GM04503 (cell line): ENCODE measurements around the gene IL12B.
"Not testable (repeated sequence)": the region's sequence is repeated elsewhere in the genome, so short reads cannot be mapped to it uniquely, and the experiment has no call there.

Experiments
- DNase-seq: peaks from one replicate; pipeline ENCODE4 v3.0.0-alpha.2; 2012; ENCODE audit warnings: low read depth

IL12B gene

DNA sequence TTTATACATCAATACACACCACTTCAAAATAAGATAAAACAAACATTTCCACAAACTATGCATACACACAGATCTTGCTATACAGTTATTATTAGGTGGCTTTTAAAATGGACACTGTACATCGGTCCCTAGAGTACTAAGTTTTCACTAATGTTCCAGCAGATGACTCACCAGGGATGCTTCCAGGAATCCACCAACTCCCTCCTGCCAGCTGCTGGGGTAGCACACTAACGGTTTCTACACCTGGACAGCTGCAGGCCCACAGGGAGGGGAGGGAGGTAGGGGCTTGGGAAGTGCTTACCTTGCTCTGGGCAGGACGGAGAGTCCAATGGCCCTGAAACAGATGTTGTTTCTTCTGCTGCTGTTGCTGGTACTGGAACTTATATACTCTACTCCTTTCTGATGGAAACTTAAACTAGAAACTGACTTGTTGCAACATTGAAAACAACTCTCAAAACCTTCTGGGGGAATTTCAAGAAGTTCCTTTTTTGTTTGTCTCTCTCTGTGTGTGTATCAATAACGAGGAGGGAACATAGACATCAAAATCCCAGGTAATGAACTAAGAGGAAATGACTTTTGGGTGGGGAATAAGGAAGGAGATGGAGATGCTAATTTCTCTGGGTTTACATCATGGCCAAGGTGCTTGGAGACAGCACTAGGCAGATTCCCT is at the start of gene IL12B:
TSS of gene IL12B (minus strand) at position 357 of the 670 bp plus-strand sequence. CDS start 3,705 bp downstream, outside the sequence.
- no peak for DNase-seq

DNA sequence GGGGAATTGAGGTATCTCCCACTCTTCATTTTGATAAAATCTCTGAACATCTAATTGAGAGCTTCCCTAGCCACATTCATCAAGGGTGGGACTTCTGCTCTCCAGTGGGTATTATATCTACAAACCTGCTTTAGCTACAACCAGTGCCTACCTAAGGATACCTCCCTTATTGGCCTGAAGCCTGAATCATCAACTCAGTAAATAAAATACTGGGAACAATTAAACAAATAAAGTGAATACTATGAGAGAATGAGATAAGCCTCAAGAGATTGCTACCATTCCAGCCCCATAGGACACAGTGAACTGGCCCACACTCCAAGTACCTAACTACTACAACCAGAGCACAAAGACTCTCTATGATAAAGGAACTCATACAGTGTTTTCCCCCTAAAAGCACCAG is 47.4 kb upstream of the IL12B start:
- no peak for DNase-seq

DNA sequence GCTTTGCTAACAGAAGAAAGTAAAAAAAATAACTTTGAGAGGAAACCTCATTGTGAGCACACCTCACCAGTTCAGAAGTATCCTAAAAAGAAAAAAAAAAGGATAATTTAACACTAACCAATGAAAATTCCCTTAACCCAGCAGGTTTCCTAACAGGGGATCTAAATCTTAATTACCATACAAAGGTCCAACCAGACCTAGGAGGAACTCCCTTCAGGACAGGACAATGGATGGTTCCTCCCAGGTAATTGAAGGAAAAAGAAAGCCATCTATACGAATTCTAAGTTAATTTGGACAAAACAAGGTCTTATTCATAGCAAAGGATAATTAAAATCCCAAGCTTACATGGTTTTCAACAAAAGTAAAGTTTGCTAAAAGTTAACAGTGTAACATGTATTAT is 37.6 kb upstream of the IL12B start:
- not testable (repeated sequence) for DNase-seq

DNA sequence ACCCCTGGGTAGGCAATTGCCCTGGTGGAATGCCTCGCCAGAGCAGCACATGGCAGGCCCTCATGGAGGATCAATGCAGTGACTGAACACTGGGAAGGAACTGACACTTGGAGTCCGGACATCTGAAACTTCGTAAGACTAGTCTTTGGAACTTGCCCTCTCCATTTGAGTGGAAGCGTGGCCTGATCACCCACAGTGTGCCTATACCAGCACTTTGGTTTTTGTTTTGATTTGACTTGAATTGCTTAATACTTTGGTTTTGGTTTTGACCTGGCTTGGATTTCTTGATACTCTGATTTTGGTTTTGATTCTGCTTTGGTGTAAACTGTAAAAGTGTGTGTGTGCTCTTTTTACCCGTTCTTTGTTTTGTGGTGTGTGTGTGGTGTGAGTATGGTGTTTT is 36.5 kb upstream of the IL12B start:
- DNase-seq, result not testable (repeated sequence)

DNA sequence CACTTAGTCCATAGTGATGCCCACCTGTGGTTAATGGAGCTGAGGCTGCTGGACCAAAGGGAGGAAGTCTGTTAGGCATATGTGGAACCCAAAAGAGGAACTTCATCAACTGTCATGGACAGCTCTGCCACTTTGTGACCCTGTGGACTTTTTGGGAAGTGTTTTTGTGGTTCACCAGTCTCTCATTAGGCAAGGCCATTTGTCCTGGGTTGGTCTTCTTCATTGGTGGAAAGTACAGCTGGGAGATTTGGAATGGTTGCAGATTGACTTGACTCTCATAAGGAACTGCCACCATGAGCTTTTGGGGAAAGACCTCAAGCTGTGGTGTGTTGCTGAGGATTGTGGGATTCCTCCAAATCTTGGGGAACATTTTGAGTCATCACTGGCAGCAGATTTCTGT is 31.9 kb upstream of the IL12B start:
- DNase-seq, result no peak

DNA sequence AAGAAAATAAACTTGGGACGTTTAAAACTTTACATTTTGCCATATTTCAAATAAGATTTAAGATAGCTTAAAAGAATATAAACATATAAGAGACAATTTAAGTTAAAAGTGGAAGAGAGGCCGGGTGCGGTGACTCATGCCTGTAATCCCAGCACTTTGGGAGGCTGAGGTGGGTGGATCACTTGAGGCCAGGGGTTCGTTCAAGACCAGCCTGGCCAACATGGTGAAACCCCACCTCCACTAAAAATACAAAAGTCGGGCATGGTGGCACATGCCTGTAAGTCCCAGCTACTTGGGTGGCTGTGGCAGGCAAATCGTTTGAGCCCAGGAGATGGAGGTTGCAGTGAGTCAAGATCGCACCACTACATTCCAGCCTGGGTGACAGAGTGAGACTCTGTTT is 29.6 kb upstream of the IL12B start:
- DNase-seq, result not testable (repeated sequence)

DNA sequence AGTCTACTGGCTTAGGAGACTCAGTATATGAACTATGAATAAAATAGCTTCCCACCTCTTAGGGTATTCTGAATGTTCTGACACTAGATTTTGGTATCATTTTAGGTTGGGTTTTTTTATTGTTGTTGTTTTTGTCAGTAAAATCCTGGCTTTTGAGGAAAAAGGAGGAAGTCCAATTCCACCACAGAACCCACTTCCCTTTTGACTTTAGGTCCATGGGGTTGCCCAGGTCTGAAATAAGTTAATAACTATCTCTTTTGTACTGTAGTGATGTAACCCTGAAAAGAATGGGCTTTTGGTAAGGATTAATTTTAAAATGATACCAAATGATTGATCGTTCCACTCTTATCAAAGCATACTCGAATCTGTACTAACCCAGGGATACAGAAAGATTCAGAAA is 29.1 kb upstream of the IL12B start:
- DNase-seq, result no peak

DNA sequence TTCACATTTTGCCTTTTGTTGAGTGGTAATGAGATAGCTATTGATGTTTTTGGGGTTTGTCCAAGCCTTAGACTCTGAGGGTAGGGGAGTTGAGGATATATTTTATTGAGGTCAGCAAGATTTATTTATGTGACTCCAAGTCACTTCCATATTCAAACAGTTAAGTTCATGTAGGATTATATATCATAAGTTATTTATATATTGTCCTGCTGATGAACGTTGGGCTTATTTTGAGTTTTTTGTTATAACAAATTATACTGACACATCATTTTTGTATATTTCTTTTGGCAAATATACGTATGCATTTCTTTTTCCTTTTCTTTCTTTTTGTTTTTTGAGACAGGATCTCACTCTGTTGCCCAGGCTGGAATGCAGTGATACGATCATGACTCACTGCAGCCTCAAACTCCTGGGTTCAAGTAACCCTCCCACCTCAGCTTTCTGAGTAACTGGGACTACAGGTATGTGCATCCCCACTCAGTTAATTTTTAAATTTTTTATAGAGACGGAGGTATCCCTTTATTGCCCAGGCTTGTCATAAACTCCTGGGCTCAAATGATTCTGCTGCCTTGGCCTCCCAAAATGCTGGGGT is 23.5 kb upstream of the IL12B start:
- no peak for DNase-seq

DNA sequence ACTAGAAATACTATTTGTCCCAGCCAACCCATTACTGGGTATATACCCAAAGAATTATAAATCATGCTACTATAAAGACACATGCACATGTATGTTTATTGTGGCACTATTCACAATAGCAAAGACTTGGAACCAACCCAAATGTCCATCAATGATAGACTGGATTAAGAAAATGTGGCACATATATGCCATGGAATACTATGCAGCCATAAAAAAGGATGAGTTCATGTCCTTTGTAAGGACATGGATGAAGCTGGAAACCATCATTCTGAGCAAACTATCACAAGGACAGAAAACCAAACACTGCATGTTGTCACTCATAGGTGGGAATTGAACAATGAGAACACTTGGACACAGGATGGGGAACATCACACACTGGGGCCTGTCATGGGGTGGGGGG is 20.4 kb upstream of the IL12B start:
- not testable (repeated sequence) for DNase-seq

DNA sequence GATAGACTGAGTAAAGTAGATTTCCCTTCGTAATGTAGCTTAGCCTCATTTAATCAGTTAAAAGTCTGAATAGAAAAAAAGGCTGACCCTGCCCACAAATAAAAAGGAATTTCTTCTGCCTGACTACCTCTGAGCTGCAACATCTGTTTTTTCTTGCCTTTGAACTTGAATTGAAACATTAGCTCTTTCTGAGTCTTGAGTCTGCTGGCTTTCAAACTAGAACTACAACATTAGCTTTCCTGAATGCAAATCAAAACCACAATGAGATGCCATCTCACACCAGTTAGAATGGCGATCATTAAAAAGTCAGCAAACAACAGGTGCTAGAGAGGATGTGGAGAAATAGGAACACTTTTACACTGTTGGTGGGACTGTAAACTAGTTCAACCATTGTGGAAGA is 19.9 kb upstream of the IL12B start:
- not testable (repeated sequence) for DNase-seq

DNA sequence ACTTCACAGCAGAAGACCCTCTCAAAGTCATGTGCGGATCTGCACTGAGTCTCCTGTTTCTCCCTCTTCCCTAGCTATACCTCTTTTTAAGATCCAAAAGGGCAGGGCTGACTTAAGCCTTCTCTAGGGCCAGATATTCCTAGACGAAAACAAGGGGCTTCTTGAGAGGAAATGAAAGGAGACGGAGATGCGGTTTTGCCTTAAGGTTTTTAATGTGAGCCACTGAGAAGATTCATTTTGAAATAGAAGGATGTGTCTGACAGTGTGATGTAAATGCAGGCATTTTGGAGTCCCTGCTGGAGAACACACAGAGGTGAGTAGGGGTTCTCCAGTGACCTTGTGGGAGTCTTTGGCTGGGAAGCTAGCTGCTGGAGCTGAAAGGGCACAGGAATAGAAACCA is 15.6 kb upstream of the IL12B start:
- DNase-seq, result no peak

DNA sequence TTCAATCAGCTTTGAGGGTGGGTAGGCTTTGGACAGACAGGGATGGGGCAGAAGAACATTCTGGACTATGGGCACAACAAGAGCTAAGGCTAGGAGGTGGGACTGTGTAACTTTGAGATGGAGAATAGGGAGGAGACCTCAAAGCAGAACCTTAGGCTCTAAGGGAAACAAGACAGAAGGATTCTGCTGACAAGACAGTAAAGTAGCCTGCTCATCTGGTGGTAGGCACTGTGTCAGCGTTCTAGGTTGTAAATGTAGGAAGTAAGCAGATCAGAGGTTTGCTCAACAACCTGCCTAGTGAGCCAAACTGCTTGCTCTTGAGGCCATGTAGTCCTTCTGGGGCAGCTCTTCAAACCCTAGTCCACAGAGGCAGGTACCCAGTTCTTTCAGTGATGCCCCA is 15.0 kb upstream of the IL12B start:
- DNase-seq, result no peak

DNA sequence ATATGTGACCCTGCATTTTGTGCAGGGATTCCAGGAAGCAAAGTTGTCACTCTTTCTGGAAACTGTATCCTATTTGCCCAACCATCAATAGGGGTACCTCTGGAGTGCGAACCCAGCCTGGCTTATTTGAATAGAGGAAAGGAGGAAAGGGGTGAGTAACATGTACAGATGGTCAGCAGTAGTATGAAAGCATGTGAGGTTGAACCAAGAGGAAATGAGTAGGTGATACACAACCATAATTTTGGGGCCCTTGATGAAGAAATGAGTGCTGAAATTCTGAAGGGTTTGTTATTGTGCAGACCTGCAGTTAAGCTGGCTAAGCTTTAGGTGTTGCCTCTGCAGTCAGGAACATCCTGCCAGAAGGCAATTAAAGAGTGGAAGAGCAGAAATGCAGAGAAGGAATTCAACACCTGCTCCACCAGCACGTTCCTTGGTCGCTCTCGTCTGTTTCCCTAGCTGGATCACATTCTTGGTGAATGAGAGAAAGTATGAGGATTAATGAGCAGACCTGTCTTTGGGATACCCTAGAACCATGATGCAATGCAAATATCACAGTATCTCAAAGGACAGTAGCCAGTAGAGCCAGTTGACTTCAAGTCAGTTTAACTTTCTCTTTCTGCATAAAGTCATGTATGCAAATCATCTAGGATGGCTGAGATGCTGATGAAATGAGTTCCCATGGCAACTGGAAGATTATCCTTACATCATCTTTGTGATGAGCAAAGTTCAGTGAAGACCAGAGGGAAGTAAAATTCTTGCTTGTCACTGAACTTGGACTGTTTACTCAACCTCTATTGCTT is 13.2 kb upstream of the IL12B start:
- no peak for DNase-seq

DNA sequence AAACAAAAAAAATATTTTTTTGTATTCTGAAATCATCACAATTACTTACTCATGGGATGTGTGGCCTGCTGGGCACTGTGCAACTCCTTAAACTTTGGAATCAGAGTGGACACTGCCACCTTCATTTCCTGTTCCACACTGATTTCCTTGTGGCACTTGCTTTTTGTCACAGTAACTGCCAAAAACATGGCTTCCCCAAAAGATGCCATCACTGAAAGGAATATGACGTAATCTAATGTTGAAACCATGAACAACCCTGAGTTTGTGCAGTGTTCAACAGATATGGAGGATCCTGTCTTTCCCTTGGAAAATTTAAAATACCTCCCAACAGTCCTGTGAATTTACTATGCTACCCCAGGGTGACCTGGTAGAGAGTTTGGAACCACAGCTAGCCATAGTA is 12.6 kb upstream of the IL12B start:
- DNase-seq, result no peak

DNA sequence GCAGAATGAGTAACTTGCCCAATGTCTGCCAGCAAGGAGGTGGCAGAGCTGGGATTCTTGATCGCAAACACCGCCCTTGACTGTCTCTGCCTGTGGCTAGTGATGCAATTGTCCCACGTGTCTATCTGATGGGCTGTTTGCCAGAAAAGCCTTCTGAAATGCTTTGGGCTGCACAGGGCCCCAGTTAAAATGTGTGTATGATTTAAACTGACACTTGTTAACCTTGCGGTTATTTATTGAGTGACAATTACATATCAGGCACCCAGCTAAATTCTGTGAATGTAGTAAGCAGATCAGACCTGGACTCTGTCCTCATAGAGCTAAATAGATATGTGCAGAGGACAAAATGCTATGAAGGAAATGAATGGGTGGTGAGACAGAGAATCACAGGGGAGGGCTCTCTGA is 11.6 kb upstream of the IL12B start:
- DNase-seq, result peak; percentile 37

DNA sequence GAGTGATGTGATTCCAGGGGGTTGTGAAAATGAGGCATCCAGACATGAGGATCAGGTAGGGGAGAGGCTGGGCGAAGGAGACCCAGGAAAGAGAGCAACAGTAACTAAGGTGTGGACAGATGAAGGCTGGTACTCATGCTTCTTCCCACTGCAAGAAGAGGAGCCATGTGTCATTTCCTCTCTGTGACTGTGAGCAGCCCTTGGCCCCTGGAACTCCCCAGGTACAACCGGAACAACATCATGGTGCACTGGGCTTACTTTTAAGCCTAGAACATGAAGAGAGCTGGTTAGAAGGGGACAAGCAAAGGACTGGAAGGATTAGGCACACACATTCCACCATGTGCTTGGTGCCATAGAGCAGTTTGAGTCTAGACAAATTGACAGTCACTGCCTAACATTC is 10.9 kb upstream of the IL12B start:
- DNase-seq, result no peak

DNA sequence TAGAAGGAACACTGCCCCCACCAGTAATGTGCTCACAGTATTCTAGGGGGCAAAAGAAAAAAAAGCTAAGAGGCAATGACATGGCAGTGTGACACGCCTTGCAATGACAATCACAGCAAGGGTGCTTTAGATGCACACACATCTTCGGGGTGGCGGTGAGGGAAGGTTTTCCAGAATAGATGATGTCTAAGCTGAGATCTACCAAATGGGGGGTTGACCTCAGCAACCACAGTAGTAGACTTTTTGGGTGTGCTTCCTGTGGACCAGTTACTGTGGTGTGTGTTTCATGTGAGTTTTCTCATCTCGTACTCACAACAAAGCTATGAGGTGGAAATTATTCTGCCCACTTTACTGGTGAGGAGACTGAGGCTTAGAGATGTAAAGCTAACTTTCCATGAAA is 10.2 kb upstream of the IL12B start:
- no peak for DNase-seq

DNA sequence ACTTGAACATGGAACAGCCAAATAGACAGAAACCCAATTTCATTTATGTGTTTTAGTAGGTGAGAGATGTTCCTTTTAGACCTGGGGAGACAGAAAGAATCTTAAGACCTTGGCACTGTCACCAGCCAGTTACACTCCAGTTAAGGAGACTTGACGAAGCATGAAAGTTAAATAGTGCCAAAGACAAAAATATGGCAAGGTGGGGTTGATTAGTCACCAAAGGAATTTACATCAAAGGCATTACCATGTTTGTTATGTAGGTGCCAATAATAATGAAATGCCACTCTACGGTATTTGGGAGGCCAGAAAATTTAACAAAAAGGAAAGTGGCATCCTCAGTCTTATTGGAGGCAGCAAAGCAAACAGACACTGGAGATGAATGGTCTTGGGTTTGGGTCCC is 9.2 kb upstream of the IL12B start:
- no peak for DNase-seq

DNA sequence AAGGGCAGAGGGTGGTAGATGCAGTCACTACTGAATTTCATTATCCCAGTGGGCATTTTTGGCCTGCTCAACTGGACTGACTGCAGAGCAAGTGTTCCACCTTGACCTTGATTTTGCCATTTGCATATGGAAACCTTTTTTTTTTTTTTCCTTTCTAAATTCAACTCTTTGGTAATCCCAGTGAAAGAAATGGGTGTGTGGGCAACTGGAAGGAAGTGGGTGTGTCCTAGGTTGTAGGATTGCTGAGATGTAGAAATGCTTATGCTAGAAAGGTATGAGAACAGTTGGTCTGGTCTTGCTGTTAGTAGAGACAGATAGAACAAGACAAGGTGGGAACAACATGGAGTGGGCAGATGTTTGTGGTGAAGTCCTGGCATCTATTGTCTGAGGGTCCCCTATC is 7.8 kb upstream of the IL12B start:
- DNase-seq, result no peak

DNA sequence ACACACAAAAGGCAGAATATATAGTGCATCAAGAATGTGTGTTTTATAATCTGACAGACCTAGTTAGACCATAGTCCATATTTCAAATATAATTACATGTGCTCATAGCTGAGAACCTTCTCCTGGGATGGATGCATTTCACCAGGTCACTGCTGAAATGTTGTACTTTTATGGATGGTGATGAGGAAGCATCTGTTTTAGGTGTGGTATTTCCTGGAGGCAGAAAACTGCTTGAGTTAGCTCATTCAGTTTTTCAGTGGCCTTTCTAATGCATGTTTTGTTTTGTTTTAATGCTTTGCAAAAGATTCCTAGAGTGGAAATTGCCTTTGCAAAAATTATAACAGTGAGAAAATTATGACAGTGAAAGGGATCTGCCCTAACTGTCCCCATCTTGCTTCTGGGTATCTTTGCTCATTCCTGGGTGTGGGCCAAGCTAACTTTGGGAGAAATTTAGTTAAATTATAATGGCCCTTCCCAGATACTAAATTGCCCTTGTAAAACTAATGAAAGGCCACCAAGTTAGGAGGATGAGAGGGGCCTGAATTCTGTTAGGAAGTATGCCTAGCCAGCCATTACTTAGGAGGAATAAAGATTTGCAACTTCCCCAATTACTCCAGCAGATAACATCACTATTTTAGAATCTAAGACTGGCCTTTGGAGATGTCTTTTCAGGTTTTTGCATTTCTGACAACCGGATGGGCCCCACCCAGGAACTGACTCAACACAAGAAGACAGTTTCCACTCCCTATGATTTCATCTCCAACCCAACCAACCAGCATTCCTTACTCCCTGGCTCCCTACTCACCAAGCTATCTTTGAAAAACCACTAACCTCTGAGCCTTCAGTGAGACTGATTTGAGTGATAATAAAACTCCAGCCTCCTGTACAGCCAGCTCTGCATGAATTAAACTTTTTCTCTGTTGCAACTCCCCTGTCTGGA is 7.0 kb upstream of the IL12B start:
- DNase-seq, result peak; percentile 42

DNA sequence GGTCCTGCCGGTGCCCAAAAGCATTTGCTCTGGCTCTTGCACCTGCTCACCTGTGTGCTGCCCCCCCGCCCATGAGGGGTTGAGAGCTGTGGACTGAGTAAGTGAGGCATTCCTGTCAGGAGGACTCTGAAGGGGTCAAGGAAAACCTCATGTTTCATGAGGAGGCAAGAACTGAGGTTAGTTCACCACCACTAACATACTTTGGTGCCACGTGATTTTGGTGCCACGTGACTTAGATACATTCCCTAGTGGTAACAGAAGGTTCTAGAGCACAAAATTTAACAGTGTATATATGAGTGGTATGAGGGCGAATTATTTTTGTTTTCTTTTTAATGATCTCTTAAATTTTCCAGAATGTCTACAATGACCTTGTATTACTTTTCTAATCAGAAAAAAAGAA is 6.3 kb upstream of the IL12B start:
- no peak for DNase-seq

DNA sequence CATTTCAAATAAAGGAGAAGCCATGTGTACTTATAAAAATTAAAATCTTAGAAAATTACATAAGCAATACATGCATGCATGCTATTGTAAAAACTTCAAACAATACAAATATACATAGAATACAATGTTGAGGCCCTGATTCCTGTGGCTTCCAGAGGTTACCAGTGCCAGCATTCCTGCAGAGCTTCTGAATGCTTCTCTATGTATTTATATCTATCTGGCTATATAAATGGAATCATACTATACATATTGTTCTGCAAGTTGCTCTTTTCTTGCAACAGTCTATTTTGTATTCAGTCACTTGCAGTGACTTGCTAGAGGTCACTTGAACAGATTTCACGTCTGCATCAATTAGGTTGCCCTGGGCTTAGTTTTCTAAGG is 3.2 kb upstream of the IL12B start:
- DNase-seq, result no peak
